DMS153 treated with DMSO at 0.1 percent for 48 hours (cell line): ENCODE results near the gene RFLNA.

Experiments
- DNase-seq: peaks from one replicate; lab custom pipeline; 2025; ENCODE audit not compliant: unreplicated experiment; lab: John Stamatoyannopoulos, UW

The RFLNA gene

DNA sequence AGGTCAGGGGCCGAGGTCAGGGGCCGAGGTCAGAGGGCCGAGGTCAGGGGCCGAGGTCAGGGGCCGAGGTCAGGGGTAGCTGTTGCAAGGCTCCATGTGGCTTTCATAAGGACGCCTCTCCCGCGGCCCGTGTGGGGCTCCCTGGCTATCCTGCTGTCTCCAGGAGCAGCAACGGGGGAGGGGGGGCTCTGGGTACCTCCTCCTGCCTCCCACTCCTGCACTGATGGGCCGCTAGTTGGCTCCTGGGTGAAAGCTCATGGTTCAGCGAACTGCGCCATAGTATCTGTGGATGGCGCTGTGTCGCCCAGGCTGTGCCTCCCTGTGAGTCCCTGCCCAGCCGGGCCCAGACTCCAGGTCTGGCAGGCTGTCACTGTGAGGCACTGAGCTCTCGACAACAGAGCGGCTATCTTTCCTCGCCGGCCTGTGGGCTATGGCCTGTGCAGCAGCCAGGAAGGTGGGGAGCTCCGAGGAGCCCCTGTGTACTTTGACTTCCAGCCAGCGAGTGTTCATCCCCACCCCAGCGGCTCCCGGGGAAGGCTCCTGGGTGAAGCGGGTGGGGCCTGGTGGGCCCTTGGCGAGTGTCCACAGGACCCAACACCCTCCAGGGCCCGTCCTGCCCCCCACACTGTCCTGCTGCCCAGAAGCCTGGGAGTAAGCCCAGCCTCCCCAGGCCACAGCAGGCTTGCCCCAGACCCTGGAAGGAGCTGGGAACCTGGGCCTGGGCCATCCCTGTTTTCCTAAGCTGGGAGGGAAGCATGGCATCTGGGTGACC is 8.1 kb downstream of the RFLNA start:
- no peak for DNase-seq

GRCh38 chr12:124303579-124304313 is 8.9 kb downstream of the RFLNA start:
- DNase-seq, result no peak

GRCh38 chr12:124304314-124304790 is 9.5 kb downstream of the RFLNA start:
- no peak for DNase-seq

- DNase-seq, result no peak
Measured at GRCh38 chr12:124305136-124305535, 10.2 kb downstream of the RFLNA start.

- DNase-seq, result no peak
Measured at GRCh38 chr12:124305776-124306685, 11.1 kb downstream of the RFLNA start.

- DNase-seq, result no peak
Measured at GRCh38 chr12:124306686-124307555, 12.0 kb downstream of the RFLNA start.

DNA sequence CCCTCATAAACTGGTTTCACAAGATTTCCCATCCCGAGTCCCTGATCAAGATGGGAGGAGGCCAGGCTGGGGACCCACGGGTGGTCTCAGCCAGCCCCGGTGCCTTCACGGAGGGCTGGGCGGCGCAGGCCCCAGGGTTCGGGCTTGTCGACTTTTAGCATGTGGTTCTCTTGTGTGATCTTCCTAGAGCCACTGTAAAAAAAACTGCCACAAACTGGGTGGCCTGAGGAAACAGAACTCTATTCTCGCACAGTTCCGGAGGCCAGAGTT is 12.6 kb downstream of the RFLNA start:
- DNase-seq, result no peak

- no peak for DNase-seq
Measured at GRCh38 chr12:124308741-124309140, 13.8 kb downstream of the RFLNA start.

DNA sequence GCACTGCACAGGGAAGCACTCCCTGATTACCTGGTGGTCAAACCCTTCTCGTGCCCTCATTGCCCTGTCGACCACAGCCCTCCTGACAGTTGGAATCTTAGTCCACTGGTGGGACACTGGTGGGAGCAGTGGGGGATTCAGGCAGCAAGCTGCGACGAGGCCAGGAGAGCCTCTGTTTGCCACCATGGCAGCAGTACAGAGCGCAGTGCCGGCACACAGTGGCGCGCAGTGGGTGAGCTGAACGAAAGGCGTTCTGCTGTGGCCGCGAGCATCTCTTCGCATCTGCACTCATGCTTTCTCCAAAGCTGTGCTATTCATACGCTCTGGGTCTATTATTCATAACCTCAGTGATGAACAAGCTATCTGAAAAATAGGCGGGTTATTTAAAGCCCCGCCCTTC is 14.3 kb downstream of the RFLNA start:
- no peak for DNase-seq

- DNase-seq, result no peak
Measured at GRCh38 chr12:124309744-124310143, 14.9 kb downstream of the RFLNA start.

GRCh38 chr12:124310178-124310577 is 15.3 kb downstream of the RFLNA start:
- no peak for DNase-seq

GRCh38 chr12:124310785-124311184 is 15.9 kb downstream of the RFLNA start:
- DNase-seq, result no peak

GRCh38 chr12:124311292-124312109 is 16.6 kb downstream of the RFLNA start:
- DNase-seq, result no peak

DNA sequence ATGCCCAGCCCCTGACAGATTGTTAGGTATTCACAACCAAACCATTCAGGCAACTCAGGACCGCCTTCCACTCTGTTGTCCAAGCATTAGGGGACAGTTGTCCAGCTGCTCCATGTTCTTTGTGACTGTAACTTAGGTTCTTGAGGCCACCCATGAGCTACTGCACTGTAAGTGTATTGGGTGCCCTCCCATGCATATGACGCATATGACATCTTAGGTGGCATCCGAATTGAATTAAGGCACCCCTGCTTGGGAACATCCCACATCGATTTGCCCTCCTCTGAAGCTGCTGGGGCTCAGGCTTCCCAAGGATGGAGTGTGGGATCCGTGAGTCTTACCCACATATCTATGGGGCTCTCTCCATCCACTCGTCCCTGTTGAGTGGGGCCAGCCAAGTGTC is 17.7 kb downstream of the RFLNA start:
- DNase-seq, result no peak

- no peak for DNase-seq
Measured at GRCh38 chr12:124314207-124314606, 19.3 kb downstream of the RFLNA start.

DNA sequence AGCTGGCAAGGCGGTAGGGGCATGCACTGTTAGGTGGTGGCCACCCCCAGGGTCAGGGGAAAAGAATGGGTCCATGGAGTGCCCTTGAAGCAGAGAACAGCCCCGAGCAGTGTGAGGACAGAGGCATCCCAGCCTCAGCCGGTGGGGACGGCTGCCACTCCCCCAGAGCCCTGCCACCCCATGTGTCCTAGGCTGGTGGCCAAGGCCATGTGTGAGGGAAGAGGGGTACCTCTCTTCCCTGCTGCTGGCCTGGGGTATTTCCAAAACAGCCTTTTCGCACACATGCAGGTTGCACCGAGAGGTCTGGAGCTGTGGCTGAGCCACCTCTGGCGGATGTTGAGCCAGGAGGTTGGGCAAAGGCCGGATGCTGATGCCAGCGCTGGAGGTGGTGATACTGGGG is 19.9 kb downstream of the RFLNA start:
- DNase-seq, result no peak

GRCh38 chr12:124315372-124316044 is 20.6 kb downstream of the RFLNA start:
- DNase-seq, result no peak

DNA sequence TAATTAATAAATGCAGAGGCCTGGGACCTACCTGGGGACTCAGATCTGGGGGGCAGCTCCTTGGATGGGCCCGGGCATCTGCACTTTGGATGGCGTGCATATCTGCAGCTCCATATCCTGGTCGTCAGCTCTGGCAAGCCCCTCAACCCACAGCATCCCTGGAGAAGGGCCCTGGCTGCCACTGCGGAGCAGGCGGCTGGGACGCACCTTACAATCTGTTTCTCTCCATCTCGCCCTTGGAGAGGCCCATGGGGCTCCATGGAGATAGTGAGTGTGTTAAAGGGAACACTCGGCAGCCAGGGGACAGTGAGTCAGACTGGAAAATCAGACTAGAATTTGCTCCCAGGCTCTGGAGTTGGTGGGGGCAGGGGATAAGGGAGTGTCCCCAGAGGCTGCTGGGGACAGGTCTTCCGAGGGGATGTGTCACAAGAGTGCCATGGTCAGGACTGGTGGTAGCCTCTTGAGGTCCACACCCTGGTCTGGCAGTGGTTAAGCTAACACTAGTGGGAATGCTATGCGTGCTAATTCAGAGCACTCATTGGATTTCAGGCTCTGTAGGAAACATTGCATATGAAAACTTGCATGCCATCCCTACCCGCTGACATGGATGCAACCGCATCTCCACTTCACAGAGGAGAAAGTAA is 21.5 kb downstream of the RFLNA start:
- DNase-seq, result no peak

GRCh38 chr12:124317400-124317799 is 22.5 kb downstream of the RFLNA start:
- DNase-seq, result no peak
